ENCODE data around the gene TMEM202.
"Not testable (repeated sequence)": the region's sequence is repeated elsewhere in the genome, so short reads cannot be mapped to it uniquely, and the experiment has no call there.

The TMEM202 gene

GRCh38 chr15:72375846-72376581 lies 22.1 kb upstream of the TMEM202 start, which contains the start of gene HEXA:
HEXA (minus strand) TSS chr15:72376014; CDS start chr15:72375972, 42 bp downstream.
- peaks cover 12% of the 10 kb centered on the region for H4K20me1 ChIP-seq (ENCODE audit: insufficient read depth, low read length, poor library complexity, severe bottlenecking)
- peak within 1 kb of the TSS; percentile 77 for H3K9ac ChIP-seq (ENCODE audit: low read depth, low read length, poor library complexity, severe bottlenecking)
- peak within 1 kb of the TSS; percentile 96 for H2AFZ ChIP-seq (ENCODE audit: low read length)
- no peaks in the 10 kb centered on the region for H3K9me3 ChIP-seq (ENCODE audit: insufficient read depth, low read depth, low read length)
- peak within 1 kb of the TSS; percentile 90 for H3K4me2 ChIP-seq (ENCODE audit: low read depth, low read length, poor library complexity, severe bottlenecking)
- H3K4me1 ChIP-seq (ENCODE audit: insufficient read depth, low read length, poor library complexity, severe bottlenecking) = peaks cover 24% of the 10 kb centered on the region
- peak within 1 kb of the TSS; percentile 94 for H3K4me3 ChIP-seq (ENCODE audit: low read length, poor library complexity, severe bottlenecking)
- no peaks in the 10 kb centered on the region for H3K27me3 ChIP-seq (ENCODE audit: insufficient read depth, low read length, poor library complexity, severe bottlenecking)
- TF ChIP-seq CTCF (conservative IDR thresholded peaks at IDR 0.05; ENCODE audit: low read length) = no peak
- no peaks in the 10 kb centered on the region for H3K9me2 ChIP-seq (replicated peaks; ENCODE audit: low read depth, low read length)
- H3F3A ChIP-seq (ENCODE audit: low read depth) = no peaks in the 10 kb centered on the region
- H3K79me2 ChIP-seq (ENCODE audit: insufficient read depth, low read length) = peaks cover 32% of the 10 kb centered on the region; the same call in 1 of the 2 replicates
- no peaks in the 10 kb centered on the region for H3K36me3 ChIP-seq (ENCODE audit: insufficient read depth, low read length)

- no peak overlapping the region for H3K4me2 ChIP-seq (ENCODE audit: low read depth, low read length, poor library complexity, severe bottlenecking)
- H2AFZ ChIP-seq (ENCODE audit: low read length) = no peak overlapping the region
- no peaks in the 10 kb centered on the region for H3K36me3 ChIP-seq (ENCODE audit: insufficient read depth, low read length)
- H3K4me1 ChIP-seq (ENCODE audit: insufficient read depth, low read length, poor library complexity, severe bottlenecking) = peaks cover 24% of the 10 kb centered on the region
- H3K9me3 ChIP-seq (ENCODE audit: insufficient read depth, low read depth, low read length) = no peaks in the 10 kb centered on the region
- H3K9ac ChIP-seq (ENCODE audit: low read depth, low read length, poor library complexity, severe bottlenecking) = no peak overlapping the region
- peaks cover 24% of the 10 kb centered on the region; the same call in 1 of the 2 replicates for H3K79me2 ChIP-seq (ENCODE audit: insufficient read depth, low read length)
- H4K20me1 ChIP-seq (ENCODE audit: insufficient read depth, low read length, poor library complexity, severe bottlenecking) = peaks cover 6% of the 10 kb centered on the region
- H3F3A ChIP-seq (ENCODE audit: low read depth) = no peaks in the 10 kb centered on the region
- no peak overlapping the region for H3K4me3 ChIP-seq (ENCODE audit: low read length, poor library complexity, severe bottlenecking)
- TF ChIP-seq EZH2phosphoT487 (IDR thresholded peaks at IDR 0.05; ENCODE audit: borderline replicate concordance) = no peak
- no peak for TF ChIP-seq CTCF (conservative IDR thresholded peaks at IDR 0.05; ENCODE audit: low read length)
- no peaks in the 10 kb centered on the region for H3K27me3 ChIP-seq (ENCODE audit: insufficient read depth, low read length, poor library complexity, severe bottlenecking)
- H3K9me2 ChIP-seq (replicated peaks; ENCODE audit: low read depth, low read length) = no peaks in the 10 kb centered on the region
Measured at GRCh38 chr15:72377331-72377730, 20.8 kb upstream of the TMEM202 start.

GRCh38 chr15:72379106-72379505 lies 19.0 kb upstream of the TMEM202 start:
- H3K9me3 ChIP-seq (ENCODE audit: insufficient read depth, low read depth, low read length); H4K20me1 ChIP-seq (ENCODE audit: insufficient read depth, low read length, poor library complexity, severe bottlenecking); H3K4me3 ChIP-seq (ENCODE audit: low read length, poor library complexity, severe bottlenecking); H3K36me3 ChIP-seq (ENCODE audit: insufficient read depth, low read length); H3K4me2 ChIP-seq (ENCODE audit: low read depth, low read length, poor library complexity, severe bottlenecking); H3K9me2 ChIP-seq (replicated peaks; ENCODE audit: low read depth, low read length); H3F3A ChIP-seq (ENCODE audit: low read depth); H3K9ac ChIP-seq (ENCODE audit: low read depth, low read length, poor library complexity, severe bottlenecking); H3K27me3 ChIP-seq (ENCODE audit: insufficient read depth, low read length, poor library complexity, severe bottlenecking); H2AFZ ChIP-seq (ENCODE audit: low read length): not testable (repeated sequence)
- H3K79me2 ChIP-seq (ENCODE audit: insufficient read depth, low read length) = peaks cover 15% of the 10 kb centered on the region; the same call in 1 of the 2 replicates
- peaks cover 17% of the 10 kb centered on the region for H3K4me1 ChIP-seq (ENCODE audit: insufficient read depth, low read length, poor library complexity, severe bottlenecking)

All from Loucy (cell line).